ENCODE data around the gene WDR37. TPM values are rescaled to one million over a fixed set of nuclear protein-coding genes. Genes with fewer than 3 reads are reported as not detected.

The WDR37 gene
- total and polyA plus RNA-seq, 12 donors, result 6.8 to 36.5 (median 31.4) TPM

- Histone ChIP-seq H3K4me1 (no peaks in the 10 kb centered on the region), H3K27ac (no peak overlapping the region), H3K27me3 (no peaks in the 10 kb centered on the region), H3K36me3 (no peaks in the 10 kb centered on the region), H3K4me3 (no peak overlapping the region), H3K9me3 (peaks cover 0 to 24% (median 5%) of the 10 kb centered on the region in 11 donors)
- WGBS, 2 donors, result 86 to 91% methylated on average over 10 of the region's 10 CpGs
- peak in 1 of 8 donors; percentile 47 for ATAC-seq
- intact Hi-C loops (cut with DNase I), result no loop called here
- DNase-seq, result no peak
- TF ChIP-seq, protein P1, sequence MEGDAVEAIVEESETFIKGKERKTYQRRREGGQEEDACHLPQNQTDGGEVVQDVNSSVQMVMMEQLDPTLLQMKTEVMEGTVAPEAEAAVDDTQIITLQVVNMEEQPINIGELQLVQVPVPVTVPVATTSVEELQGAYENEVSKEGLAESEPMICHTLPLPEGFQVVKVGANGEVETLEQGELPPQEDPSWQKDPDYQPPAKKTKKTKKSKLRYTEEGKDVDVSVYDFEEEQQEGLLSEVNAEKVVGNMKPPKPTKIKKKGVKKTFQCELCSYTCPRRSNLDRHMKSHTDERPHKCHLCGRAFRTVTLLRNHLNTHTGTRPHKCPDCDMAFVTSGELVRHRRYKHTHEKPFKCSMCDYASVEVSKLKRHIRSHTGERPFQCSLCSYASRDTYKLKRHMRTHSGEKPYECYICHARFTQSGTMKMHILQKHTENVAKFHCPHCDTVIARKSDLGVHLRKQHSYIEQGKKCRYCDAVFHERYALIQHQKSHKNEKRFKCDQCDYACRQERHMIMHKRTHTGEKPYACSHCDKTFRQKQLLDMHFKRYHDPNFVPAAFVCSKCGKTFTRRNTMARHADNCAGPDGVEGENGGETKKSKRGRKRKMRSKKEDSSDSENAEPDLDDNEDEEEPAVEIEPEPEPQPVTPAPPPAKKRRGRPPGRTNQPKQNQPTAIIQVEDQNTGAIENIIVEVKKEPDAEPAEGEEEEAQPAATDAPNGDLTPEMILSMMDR (IDR thresholded peaks at IDR 0.05), result no peak
Measured at GRCh38 chr10:1137499-1138163, 81.4 kb downstream of the WDR37 start.

DNA sequence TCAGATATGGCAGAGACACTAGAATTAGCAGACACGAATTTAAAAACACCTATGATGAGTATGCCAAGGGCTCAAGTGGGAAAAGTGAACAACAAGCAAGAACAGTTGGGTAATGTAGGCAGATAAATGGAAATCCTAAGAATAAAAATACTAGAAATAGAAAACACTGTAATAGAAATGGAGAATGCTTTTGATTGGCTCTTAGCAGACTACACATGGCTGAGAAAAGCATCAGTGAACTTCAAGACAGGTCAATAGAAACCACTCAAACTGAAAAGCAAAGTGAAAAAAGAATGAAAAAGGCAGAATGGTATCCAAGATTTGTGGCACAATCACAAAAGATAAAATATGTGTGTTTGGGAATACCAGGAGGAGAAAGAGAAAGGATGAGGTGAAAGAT is 82.3 kb downstream of the WDR37 start:
- H3K36me3 ChIP-seq, result no peaks in the 10 kb centered on the region
- no peak overlapping the region for H3K27ac ChIP-seq
- intact Hi-C loops (cut with DNase I), result no loop called here
- DNase-seq, result no peak
- TF ChIP-seq, protein P1 (IDR thresholded peaks at IDR 0.05), result no peak
- H3K27me3 ChIP-seq, result no peaks in the 10 kb centered on the region
- 74 to 77% methylated on average over 1 of the region's 1 CpG for WGBS, 2 donors
- ATAC-seq, result no peak
- H3K9me3 ChIP-seq, result peaks cover 0 to 24% (median 5%) of the 10 kb centered on the region in 11 donors
- H3K4me3 ChIP-seq, result no peak overlapping the region
- H3K4me1 ChIP-seq, result no peaks in the 10 kb centered on the region

- WGBS, 2 donors, result 68 to 71% methylated on average over 7 of the region's 7 CpGs
- H3K27me3 ChIP-seq, result no peaks in the 10 kb centered on the region
- ATAC-seq, result no peak
- H3K9me3 ChIP-seq, result peaks cover 0 to 47% (median 5%) of the 10 kb centered on the region in 11 donors
- TF ChIP-seq, protein P1 (IDR thresholded peaks at IDR 0.05), result no peak
- DNase-seq, result no peak
- H3K4me1 ChIP-seq, result no peaks in the 10 kb centered on the region
- intact Hi-C loops (cut with DNase I), result no loop called here
- H3K27ac ChIP-seq, result no peak overlapping the region
- no peaks in the 10 kb centered on the region for H3K36me3 ChIP-seq
- H3K4me3 ChIP-seq, result no peak overlapping the region
Measured at GRCh38 chr10:1141261-1141660, 85.1 kb downstream of the WDR37 start.

DNA sequence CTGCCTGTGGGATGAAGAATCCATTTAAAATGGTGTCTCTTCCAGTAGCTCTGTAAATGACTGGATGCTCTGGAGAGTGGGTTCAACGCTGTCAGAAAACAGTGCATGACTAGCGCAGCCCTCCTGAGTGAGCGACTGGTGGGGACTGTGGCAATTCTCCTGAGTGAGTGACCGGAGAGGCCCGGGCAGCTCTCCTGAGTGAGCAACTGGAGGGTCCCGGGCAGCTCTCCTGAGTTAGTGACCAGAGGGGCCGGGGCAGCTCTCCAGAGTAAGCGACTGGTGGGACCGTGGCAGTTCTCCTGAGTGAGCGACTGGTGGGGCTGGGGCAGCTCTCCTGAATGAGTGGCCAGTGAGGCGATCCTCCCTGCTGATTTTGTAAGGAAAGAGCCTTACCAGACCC is 85.5 kb downstream of the WDR37 start:
- ATAC-seq, result no peak
- no peaks in the 10 kb centered on the region for H3K4me1 ChIP-seq
- TF ChIP-seq, protein P1 (IDR thresholded peaks at IDR 0.05), result no peak
- H3K27me3 ChIP-seq, result no peaks in the 10 kb centered on the region
- no peaks in the 10 kb centered on the region for H3K36me3 ChIP-seq
- H3K9me3 ChIP-seq, result peaks cover 0 to 51% (median 5%) of the 10 kb centered on the region in 11 donors
- intact Hi-C loops (cut with DNase I), result no loop called here
- no peak overlapping the region for H3K27ac ChIP-seq
- no peak overlapping the region for H3K4me3 ChIP-seq
- DNase-seq, result no peak
- WGBS, 2 donors, result 90 to 93% methylated on average over 11 of the region's 11 CpGs
